OCI-LY3 (cell line): ENCODE results near the gene TUBB3.

Source experiments
- H2AFZ ChIP-seq: fragments of 200-600, 300-600 bp; shearing (Covaris generic); 2 replicates; pipeline ENCODE4 v1.6.0; 2014; ENCODE audit warnings: antibody characterized with exemption, low read depth, low read length
- H3K27ac ChIP-seq: fragments of 200-600, 300-600 bp; sonication (generic); 2 replicates; pipeline ENCODE4 v1.5.1; 2014; ENCODE audit warnings: mild to moderate bottlenecking, low read length, moderate library complexity, mixed read lengths
- H3K27me3 ChIP-seq: fragments of 200-600, 300-600 bp; sonication (generic); 2 replicates; pipeline ENCODE4 v1.6.1; 2014; ENCODE audit warnings: low read depth, low read length, mixed read lengths
- H3K36me3 ChIP-seq: fragments of 200-600, 300-600 bp; sonication (generic); replicated peaks from 2 replicates; pipeline ENCODE3; 2014; ENCODE audit warnings: low read depth, low read length, mixed read lengths
- H3K4me1 ChIP-seq: fragments of 300-600, 200-600 bp; sonication (generic); 2 replicates; pipeline ENCODE4 v1.6.1; 2014; ENCODE audit warnings: low read length, mixed read lengths
- H3K4me2 ChIP-seq: fragments of 200-600, 300-600 bp; sonication (generic); 2 replicates; pipeline ENCODE4 v1.6.1; 2014; ENCODE audit warnings: low read length, mixed read lengths
- H3K4me3 ChIP-seq: fragments of 300-600, 200-600 bp; sonication (generic); 2 replicates; pipeline ENCODE4 v1.5.1; 2014; ENCODE audit warnings: antibody characterized with exemption, mild to moderate bottlenecking, low read length, moderate library complexity
- H3K79me2 ChIP-seq: fragments of 300-600, 200-600 bp; shearing (Covaris generic); 2 replicates; pipeline ENCODE4 v1.6.1; 2014; ENCODE audit warnings: mild to moderate bottlenecking, low read length, mixed read lengths
- H3K9ac ChIP-seq: fragments of 300-600, 200-600 bp; shearing (Covaris generic); 2 replicates; pipeline ENCODE4 v1.6.0; 2014; ENCODE audit warnings: mild to moderate bottlenecking, low read length, moderate library complexity
- H3K9me3 ChIP-seq: fragments of 200-600, 300-600 bp; shearing (Covaris generic); 2 replicates; pipeline ENCODE4 v1.6.1; 2014; ENCODE audit warnings: low read length, mixed read lengths; ENCODE audit not compliant: insufficient read depth
- H4K20me1 ChIP-seq: fragments of 200-600, 300-600 bp; sonication (generic); 2 replicates; pipeline ENCODE4 v1.6.1; 2016; ENCODE audit warnings: low read length, mixed read lengths; ENCODE audit not compliant: insufficient read depth
- EZH2phosphoT487 ChIP-seq: fragments of 200-600 bp; shearing (Covaris generic); IDR thresholded peaks from 2 replicates; pipeline ENCODE4 v1.6.1; 2018; ENCODE audit warnings: antibody characterized with exemption, mixed run types, low read depth
- TF ChIP-seq, protein P1 (sequence below): fragments of 200-600, 300-600 bp; sonication (generic); IDR thresholded peaks from 2 replicates; pipeline ENCODE4 v1.5.1; 2014; ENCODE audit warnings: antibody characterized with exemption, low read length, low read depth

The TUBB3 gene

DNA sequence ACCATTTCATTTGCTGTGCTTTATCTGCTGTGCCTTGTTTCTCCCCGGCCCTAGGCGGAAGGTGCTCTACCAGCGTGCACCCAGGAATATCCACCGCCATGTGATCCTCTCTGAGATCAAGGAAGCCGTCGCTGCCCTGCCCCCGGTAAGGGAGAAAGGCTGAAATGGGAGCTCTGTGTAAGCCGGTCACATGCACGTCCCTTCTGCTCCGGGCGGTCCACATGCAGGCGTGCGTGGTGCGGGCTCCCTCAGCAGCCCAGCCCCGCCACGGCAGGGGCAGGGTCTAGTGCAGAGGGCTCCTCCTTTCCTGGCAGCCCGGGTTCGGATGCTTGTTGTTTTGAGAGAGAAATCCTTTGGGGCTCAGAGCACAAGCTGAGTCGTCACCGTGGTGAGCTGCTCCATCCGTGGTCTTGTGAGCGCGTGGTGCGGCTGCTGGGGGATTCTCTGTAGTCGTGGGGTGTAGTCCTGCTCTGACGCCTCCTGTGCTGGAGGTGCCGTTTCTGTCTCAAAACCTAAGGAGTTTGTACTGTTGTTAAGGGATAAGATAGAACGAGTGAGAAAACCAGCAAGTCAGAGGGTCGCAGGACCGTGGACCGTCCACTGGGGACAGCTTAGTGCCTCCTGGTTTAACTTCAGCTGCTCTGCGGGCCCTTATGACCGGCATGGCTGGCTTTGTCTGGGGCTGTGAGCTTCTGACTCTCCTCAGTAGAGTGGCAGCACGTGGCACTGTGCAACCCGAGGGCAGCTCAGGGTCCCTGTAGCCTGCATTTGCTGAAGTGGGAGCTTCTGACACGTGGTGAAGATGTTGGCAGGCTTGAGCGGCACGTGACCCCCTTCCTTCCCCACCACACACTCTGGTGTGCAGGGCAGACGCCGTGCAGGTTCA, 16.8 kb upstream of the TUBB3 start:
- Histone ChIP-seq H3K27ac (no peak overlapping the region), H3K27me3 (no peaks in the 10 kb centered on the region), H3K9ac (no peak overlapping the region), H3K4me3 (no peak overlapping the region), H3K79me2 (no peaks in the 10 kb centered on the region), H2AFZ (no peak overlapping the region), H4K20me1 (peaks cover 4% of the 10 kb centered on the region; the same call in 1 of the 2 replicates), H3K4me1 (no peaks in the 10 kb centered on the region), H3K36me3 (peaks cover 38% of the 10 kb centered on the region), H3K4me2 (no peak overlapping the region), H3K9me3 (no peaks in the 10 kb centered on the region)
- TF ChIP-seq EZH2phosphoT487, result no peak
- TF ChIP-seq, protein P1, sequence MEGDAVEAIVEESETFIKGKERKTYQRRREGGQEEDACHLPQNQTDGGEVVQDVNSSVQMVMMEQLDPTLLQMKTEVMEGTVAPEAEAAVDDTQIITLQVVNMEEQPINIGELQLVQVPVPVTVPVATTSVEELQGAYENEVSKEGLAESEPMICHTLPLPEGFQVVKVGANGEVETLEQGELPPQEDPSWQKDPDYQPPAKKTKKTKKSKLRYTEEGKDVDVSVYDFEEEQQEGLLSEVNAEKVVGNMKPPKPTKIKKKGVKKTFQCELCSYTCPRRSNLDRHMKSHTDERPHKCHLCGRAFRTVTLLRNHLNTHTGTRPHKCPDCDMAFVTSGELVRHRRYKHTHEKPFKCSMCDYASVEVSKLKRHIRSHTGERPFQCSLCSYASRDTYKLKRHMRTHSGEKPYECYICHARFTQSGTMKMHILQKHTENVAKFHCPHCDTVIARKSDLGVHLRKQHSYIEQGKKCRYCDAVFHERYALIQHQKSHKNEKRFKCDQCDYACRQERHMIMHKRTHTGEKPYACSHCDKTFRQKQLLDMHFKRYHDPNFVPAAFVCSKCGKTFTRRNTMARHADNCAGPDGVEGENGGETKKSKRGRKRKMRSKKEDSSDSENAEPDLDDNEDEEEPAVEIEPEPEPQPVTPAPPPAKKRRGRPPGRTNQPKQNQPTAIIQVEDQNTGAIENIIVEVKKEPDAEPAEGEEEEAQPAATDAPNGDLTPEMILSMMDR, result no peak

DNA sequence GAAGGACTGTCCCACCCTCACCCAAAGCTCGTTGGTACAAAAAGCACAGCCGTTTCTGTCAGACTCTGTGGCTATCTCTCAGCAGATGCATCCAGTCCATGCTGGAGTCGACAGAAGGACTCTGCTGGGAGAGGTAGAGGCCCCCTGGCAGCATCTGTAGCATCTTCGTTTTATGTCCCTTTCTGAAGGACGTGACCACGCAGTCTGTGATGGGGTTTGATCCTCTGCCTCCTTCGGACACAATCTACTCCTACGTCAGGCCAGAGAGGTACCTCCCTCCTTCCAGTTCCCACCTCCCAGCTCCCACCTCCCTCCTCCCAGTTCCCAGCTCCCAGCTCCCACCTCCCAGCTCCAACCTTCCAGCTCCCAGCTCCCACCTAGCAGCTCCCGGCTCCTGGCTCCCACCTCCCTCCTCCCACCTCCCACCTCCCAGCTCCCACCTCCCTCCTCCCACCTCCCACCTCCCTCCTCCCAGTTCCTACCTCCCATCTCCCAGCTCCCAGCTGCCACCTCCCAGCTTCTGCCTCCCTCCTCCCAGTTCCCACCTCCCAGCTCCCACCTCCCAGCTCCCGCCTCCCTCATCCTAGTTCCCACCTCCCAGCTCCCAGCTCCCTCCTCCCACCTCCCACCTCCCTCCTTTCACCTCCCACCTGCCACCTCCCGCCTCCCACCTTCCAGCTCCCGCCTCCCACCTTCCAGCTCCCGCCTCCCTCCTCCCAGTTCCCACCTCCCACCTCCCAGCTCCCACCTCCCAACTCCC, 15.9 kb upstream of the TUBB3 start:
- no peak overlapping the region for H3K9ac ChIP-seq
- H3K4me3 ChIP-seq, result no peak overlapping the region
- no peaks in the 10 kb centered on the region for H3K9me3 ChIP-seq
- H3K36me3 ChIP-seq, result peaks cover 39% of the 10 kb centered on the region
- no peaks in the 10 kb centered on the region for H3K27me3 ChIP-seq
- no peak overlapping the region for H3K4me2 ChIP-seq
- H2AFZ ChIP-seq, result no peak overlapping the region
- no peaks in the 10 kb centered on the region for H3K79me2 ChIP-seq
- no peak overlapping the region for H3K27ac ChIP-seq
- peaks cover 4% of the 10 kb centered on the region; the same call in 1 of the 2 replicates for H4K20me1 ChIP-seq
- TF ChIP-seq, protein P1, result no peak
- no peak for TF ChIP-seq EZH2phosphoT487
- no peaks in the 10 kb centered on the region for H3K4me1 ChIP-seq

DNA sequence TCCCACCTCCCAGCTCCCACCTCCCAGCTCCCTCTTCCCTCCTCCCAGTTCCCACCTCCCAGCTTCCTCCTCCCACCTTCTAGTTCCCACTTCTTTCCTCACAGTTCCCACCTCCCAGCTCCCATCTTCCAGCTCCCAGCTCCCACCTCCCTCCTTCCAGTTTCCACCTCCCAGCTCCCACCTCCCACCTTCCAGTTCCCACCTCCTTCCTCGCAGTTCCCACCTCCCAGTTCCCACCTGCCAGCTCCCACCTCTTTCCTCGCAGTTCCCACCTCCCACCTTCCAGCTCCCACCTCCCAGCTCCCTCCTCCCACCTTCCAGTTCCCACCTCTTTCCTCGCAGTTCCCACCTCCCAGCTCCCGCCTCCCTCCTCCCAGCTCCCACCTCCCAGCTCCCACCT, 14.9 kb upstream of the TUBB3 start:
- H3K79me2 ChIP-seq, result no peaks in the 10 kb centered on the region
- no peak overlapping the region for H3K27ac ChIP-seq
- H3K4me1 ChIP-seq, result no peaks in the 10 kb centered on the region
- no peak for TF ChIP-seq EZH2phosphoT487
- TF ChIP-seq, protein P1, result no peak
- H2AFZ ChIP-seq, result no peak overlapping the region
- no peak overlapping the region for H3K9ac ChIP-seq
- H3K4me2 ChIP-seq, result no peak overlapping the region
- H3K4me3 ChIP-seq, result no peak overlapping the region
- peaks cover 46% of the 10 kb centered on the region for H3K36me3 ChIP-seq
- no peaks in the 10 kb centered on the region for H3K9me3 ChIP-seq
- H3K27me3 ChIP-seq, result no peaks in the 10 kb centered on the region
- peaks cover 4% of the 10 kb centered on the region; the same call in 1 of the 2 replicates for H4K20me1 ChIP-seq
